B cell (primary cell): ENCODE results near the gene DMXL2. TPM values are rescaled to one million over a fixed set of nuclear protein-coding genes. Genes with fewer than 3 reads are reported as not detected.

Source experiments
- ATAC-seq: fragments of 200-7000 bp; cut with Tn5 transposase; one replicate; pipeline ENCODE4 v1.10.0; 2021; ENCODE audit warnings: low read depth, mild to moderate bottlenecking, moderate number of reproducible peaks, moderate library complexity
- CTCF ChIA-PET: fragments of 350-600 bp; sonication (Branson Sonifier 250); formaldehyde crosslinking; loops from one replicate; lab custom pipeline; 2021; ENCODE audit warnings: antibody characterized with exemption, inconsistent platforms; lab: Charles Lee
- POLR2A ChIA-PET: fragments of 350-600 bp; sonication (Branson Sonifier 250); formaldehyde crosslinking; loops from one replicate; lab custom pipeline; 2021; ENCODE audit warnings: antibody characterized with exemption; lab: Charles Lee
- DNase-seq: peaks from one replicate; pipeline ENCODE4 v3.0.0; 2013
- H2AFZ ChIP-seq: 2 replicates; pipeline ENCODE4 v1.6.1; 2012; ENCODE audit warnings: mild to moderate bottlenecking, low read depth, low read length; ENCODE audit not compliant: insufficient read depth, poor library complexity, severe bottlenecking
- H3K27ac ChIP-seq, 2 donors: 1 replicate in 1 of 2; 2 replicates in 1 of 2; pipeline ENCODE4 v1.5.1; 2012 to 2013; ENCODE audit warnings: low read length in 2 of 2, mild to moderate bottlenecking in 2 of 2, moderate library complexity in 1 of 2
- H3K27me3 ChIP-seq, 4 experiments: fragments of 200-600 bp in 1 of 4; sonication (generic) in 1 of 4; replicated peaks in 1 of 4; 1 replicate in 2 of 4; 2 replicates in 2 of 4; pipeline versions ENCODE4 v1.6.1 to v1.7.0; 2013 to 2016; ENCODE audit warnings: low read length in 3 of 4, mild to moderate bottlenecking in 2 of 4, mixed read lengths in 1 of 4, moderate library complexity in 1 of 4; ENCODE audit not compliant: insufficient read depth in 4 of 4, control insufficient read depth in 3 of 4; ENCODE audit errors: control extremely low read depth in 1 of 4
- H3K36me3 ChIP-seq, 2 experiments: replicated peaks in 1 of 2; 1 replicate in 1 of 2; 2 replicates in 1 of 2; pipeline versions ENCODE4 v1.6.1 to v1.7.1; 2013; ENCODE audit warnings: low read length in 1 of 2; ENCODE audit not compliant: insufficient read depth in 2 of 2, control insufficient read depth in 1 of 2; ENCODE audit errors: control extremely low read depth in 1 of 2, extremely low read depth in 1 of 2
- H3K4me1 ChIP-seq, 2 donors: fragments of 200-600 bp in 1 of 2; sonication (generic) in 1 of 2; 1 replicate in 1 of 2; 2 replicates in 1 of 2; pipeline versions ENCODE4 v1.5.1 to v1.6.1; 2013 to 2017; ENCODE audit warnings: low read length in 2 of 2; ENCODE audit not compliant: control insufficient read depth in 2 of 2, insufficient read depth in 2 of 2
- H3K4me2 ChIP-seq: replicated peaks from 2 replicates; pipeline ENCODE3; 2012; ENCODE audit warnings: mild to moderate bottlenecking, low read depth, low read length; ENCODE audit not compliant: poor library complexity, severe bottlenecking
- H3K4me3 ChIP-seq, 5 experiments: fragments of 200-600 bp in 1 of 5; sonication (generic) in 1 of 5; 1 replicate in 3 of 5; 2 replicates in 2 of 5; pipeline versions ENCODE4 v1.5.1 to v1.7.0; 2011 to 2016; ENCODE audit warnings: low read length in 4 of 5, mild to moderate bottlenecking in 4 of 5, low read depth in 2 of 5, control low read depth in 1 of 5, moderate library complexity in 1 of 5; ENCODE audit not compliant: insufficient read depth in 1 of 5; ENCODE audit errors: control extremely low read depth in 1 of 5, extremely low read depth in 1 of 5
- H3K79me2 ChIP-seq: fragments of 200-600 bp; sonication (generic); one replicate; pipeline ENCODE4 v1.6.0; 2016; ENCODE audit warnings: low read length; ENCODE audit not compliant: control insufficient read depth, insufficient read depth
- H3K9ac ChIP-seq: fragments of 200-600 bp; sonication (generic); 2 replicates; pipeline ENCODE4 v1.6.1; 2017; ENCODE audit warnings: mild to moderate bottlenecking, low read length, moderate library complexity
- H3K9me3 ChIP-seq, 3 donors: one replicate each; pipeline versions ENCODE4 v1.6.1 to v1.7.1; 2013; ENCODE audit warnings: low read length in 2 of 3; ENCODE audit not compliant: control insufficient read depth in 2 of 3, insufficient read depth in 1 of 3; ENCODE audit errors: control extremely low read depth in 1 of 3
- H4K20me1 ChIP-seq: 2 replicates; pipeline ENCODE4 v1.6.0; 2012; ENCODE audit warnings: mild to moderate bottlenecking, low read length; ENCODE audit not compliant: insufficient read depth, control insufficient read depth, poor library complexity, severe bottlenecking
- H3K27ac Mint-ChIP-seq: one replicate; pipeline ENCODE4 v1.8.0; 2021; ENCODE audit warnings: mixed read lengths
- H3K27me3 Mint-ChIP-seq: one replicate; pipeline ENCODE4 v1.8.0; 2021; ENCODE audit warnings: mixed read lengths
- H3K4me1 Mint-ChIP-seq: one replicate; pipeline ENCODE4 v1.8.0; 2021; ENCODE audit warnings: mixed read lengths
- H3K4me3 Mint-ChIP-seq: one replicate; pipeline ENCODE4 v1.8.0; 2021; ENCODE audit warnings: mixed read lengths
- H3K9me3 Mint-ChIP-seq: one replicate; pipeline ENCODE4 v1.8.0; 2022; ENCODE audit warnings: mixed read lengths; ENCODE audit not compliant: insufficient read depth
- EZH2 ChIP-seq: IDR thresholded peaks from 2 replicates; pipeline ENCODE4 v1.6.1; 2012; ENCODE audit warnings: borderline replicate concordance, low read depth, mild to moderate bottlenecking, moderate library complexity, low read length; ENCODE audit not compliant: insufficient read depth, poor library complexity, severe bottlenecking
- WGBS: methylation state at CpG from one replicate; pipeline ENCODE4 v1.1.5; 2013; ENCODE audit warnings: missing lambda C conversion rate; ENCODE audit not compliant: insufficient coverage; 5-methylcytosine and 5-hydroxymethylcytosine counted together
- intact Hi-C: fragments of 100-400 bp; cut with micrococcal nuclease; formaldehyde crosslinking; loops from one replicate; pipeline ENCODE4 v1.10.0; 2022
- polyA plus RNA-seq: library from polyadenylated mRNA; depleted of rRNA; stranded (reverse); fragments of >200 nt; gene quantifications from 2 replicates; pipeline ENCODE4 v1.2.3, GENCODE V29; 2012
- total RNA-seq, 2 donors: library from RNA; stranded (reverse); fragments of 120-200 nt in 1 of 2; gene quantifications; 1 replicate in 1 of 2; 2 replicates in 1 of 2; pipeline versions ENCODE4 v1.2.3 to v1.2.4, GENCODE V29; 2013 to 2022
- TF ChIP-seq, protein P1 (sequence below): fragments of 200-600 bp; IDR thresholded peaks from one replicate; pipeline ENCODE4 v1.8.0; 2022; ENCODE audit warnings: antibody characterized with exemption, mild to moderate bottlenecking

DMXL2 gene
- total and polyA plus RNA-seq, 2 donors (not counting 1 experiment from before 2014, with no cell fraction given), result 1.4 to 5.6 TPM

DNA sequence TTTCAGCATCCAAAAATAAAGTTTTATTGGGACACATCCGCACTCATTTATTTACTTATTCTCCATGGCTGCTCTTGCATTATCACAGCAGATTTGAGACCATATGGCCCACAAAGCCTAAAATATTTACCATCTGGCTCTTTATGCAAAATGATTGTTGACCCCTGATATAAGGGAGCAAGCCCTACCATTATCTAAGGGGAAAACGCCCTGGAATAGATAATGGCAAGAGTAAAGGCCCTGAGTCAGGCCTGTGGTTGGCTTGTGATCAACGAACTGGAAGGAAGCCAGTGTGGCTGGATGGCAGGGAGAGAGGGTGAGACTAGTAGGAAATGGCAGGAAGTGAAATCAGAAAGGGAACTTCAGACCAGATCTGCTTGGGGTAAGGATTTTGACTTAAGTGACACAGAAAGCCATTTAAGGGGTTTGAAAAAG is 24.6 kb upstream of the DMXL2 start:
- 0% methylated on average over 1 of the region's 3 CpGs for WGBS
- ATAC-seq, result no peak
- Histone ChIP-seq H3K79me2 (no peaks in the 10 kb centered on the region), H3K4me1 (no peaks in the 10 kb centered on the region), H3K4me2 (no peak overlapping the region), H3K4me3 (no peak overlapping the region), H2AFZ (no peak overlapping the region), H3K36me3 (no peaks in the 10 kb centered on the region), H3K9ac (no peak overlapping the region), H4K20me1 (no peaks in the 10 kb centered on the region), H3K27ac (no peak overlapping the region), H3K27me3 (no peaks in the 10 kb centered on the region), H3K9me3 (no peaks in the 10 kb centered on the region)
- intact Hi-C loops, result no loop called here
- H3K9me3 Mint-ChIP-seq, result no peaks in the 10 kb centered on the region
- no peaks in the 10 kb centered on the region for H3K4me1 Mint-ChIP-seq
- no peak overlapping the region for H3K4me3 Mint-ChIP-seq
- ChIA-PET POLR2A (no interaction called here), CTCF (interaction anchor here (0.7 to 16.9 kb wide), 4 partner anchors 68 to 240 kb away, joined by 3 to 728 read pairs (median 68); partner anchors contain the start of gene LYSMD2)
- TF ChIP-seq EZH2, result no peak
- TF ChIP-seq, protein P1, sequence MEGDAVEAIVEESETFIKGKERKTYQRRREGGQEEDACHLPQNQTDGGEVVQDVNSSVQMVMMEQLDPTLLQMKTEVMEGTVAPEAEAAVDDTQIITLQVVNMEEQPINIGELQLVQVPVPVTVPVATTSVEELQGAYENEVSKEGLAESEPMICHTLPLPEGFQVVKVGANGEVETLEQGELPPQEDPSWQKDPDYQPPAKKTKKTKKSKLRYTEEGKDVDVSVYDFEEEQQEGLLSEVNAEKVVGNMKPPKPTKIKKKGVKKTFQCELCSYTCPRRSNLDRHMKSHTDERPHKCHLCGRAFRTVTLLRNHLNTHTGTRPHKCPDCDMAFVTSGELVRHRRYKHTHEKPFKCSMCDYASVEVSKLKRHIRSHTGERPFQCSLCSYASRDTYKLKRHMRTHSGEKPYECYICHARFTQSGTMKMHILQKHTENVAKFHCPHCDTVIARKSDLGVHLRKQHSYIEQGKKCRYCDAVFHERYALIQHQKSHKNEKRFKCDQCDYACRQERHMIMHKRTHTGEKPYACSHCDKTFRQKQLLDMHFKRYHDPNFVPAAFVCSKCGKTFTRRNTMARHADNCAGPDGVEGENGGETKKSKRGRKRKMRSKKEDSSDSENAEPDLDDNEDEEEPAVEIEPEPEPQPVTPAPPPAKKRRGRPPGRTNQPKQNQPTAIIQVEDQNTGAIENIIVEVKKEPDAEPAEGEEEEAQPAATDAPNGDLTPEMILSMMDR, result no peak
- no peak overlapping the region for H3K27ac Mint-ChIP-seq
- DNase-seq, result no peak
- H3K27me3 Mint-ChIP-seq, result no peaks in the 10 kb centered on the region

DNA sequence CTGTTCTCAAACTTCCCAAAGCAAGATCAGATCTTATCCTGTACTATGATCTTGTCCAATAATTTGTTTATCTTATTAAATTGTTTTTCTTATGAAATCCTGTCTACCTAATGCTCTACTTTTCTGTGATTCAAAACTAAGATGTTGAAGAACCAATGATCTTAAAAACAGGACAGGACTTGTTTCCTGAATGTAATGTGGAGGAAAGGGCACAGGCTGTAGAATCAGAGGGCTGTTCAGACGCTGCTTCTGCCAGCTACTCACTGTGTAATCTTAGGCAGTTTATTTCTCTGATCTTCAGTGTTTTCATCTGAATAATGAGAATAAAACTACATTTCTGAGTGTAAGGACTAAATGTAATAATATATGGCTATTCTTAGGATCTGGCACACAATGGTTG is 20.1 kb upstream of the DMXL2 start:
- ATAC-seq (no peak), DNase-seq (no peak)
- no peaks in the 10 kb centered on the region for H3K9me3 ChIP-seq
- POLR2A ChIA-PET, result no interaction called here
- WGBS, result no CpG with 5 or more reads among the region's 1 CpG
- Mint-ChIP-seq H3K27me3 (no peaks in the 10 kb centered on the region), H3K4me3 (no peak overlapping the region), H3K27ac (no peak overlapping the region), H3K9me3 (no peaks in the 10 kb centered on the region), H3K4me1 (no peaks in the 10 kb centered on the region)
- no peaks in the 10 kb centered on the region for H3K27me3 ChIP-seq
- H3K79me2 ChIP-seq, result no peaks in the 10 kb centered on the region
- H4K20me1 ChIP-seq, result no peaks in the 10 kb centered on the region
- H3K4me1 ChIP-seq, result no peaks in the 10 kb centered on the region
- no peak for TF ChIP-seq EZH2
- TF ChIP-seq, protein P1, result no peak
- no peak overlapping the region for H3K9ac ChIP-seq
- intact Hi-C loops, result no loop called here
- H3K36me3 ChIP-seq, result no peaks in the 10 kb centered on the region
- no peak overlapping the region for H3K27ac ChIP-seq
- CTCF ChIA-PET, result interaction anchor here (16.9 kb wide), 1 partner anchor 131 kb away, joined by 728 read pairs; no protein-coding TSS in a partner anchor
- no peak overlapping the region for H2AFZ ChIP-seq
- H3K4me2 ChIP-seq, result no peak overlapping the region
- H3K4me3 ChIP-seq, result no peak overlapping the region
